Neural progenitor cell (in vitro differentiated cells): ENCODE results near the gene ZNF446. TPM values are rescaled to one million over a fixed set of nuclear protein-coding genes. Genes with fewer than 3 reads are reported as not detected.
A peak's percentile ranks its signal among the peaks of the same experiment; 100 is the strongest.

Experiments
- DNase-seq: peaks from one replicate; pipeline ENCODE4 v3.0.0-alpha.2; 2016; ENCODE audit warnings: low spot score
- H2AFZ ChIP-seq: fragments of 200-600 bp; sonication (generic); replicated peaks from 2 replicates; pipeline ENCODE4 v1.6.1; 2016; ENCODE audit warnings: antibody characterized with exemption
- H3F3A ChIP-seq: fragments of 200-600 bp; sonication (generic); 2 replicates; pipeline ENCODE4 v1.6.1; 2016; ENCODE audit warnings: antibody characterized with exemption, low read depth
- H3K27ac ChIP-seq: fragments of 200-600 bp; sonication (generic); 2 replicates; pipeline ENCODE4 v1.5.1; 2016; ENCODE audit warnings: mild to moderate bottlenecking
- H3K27me3 ChIP-seq: fragments of 200-600 bp; sonication (generic); 2 replicates; pipeline ENCODE4 v1.6.1; 2016; ENCODE audit warnings: mild to moderate bottlenecking, moderate library complexity
- H3K36me3 ChIP-seq: fragments of 200-600 bp; sonication (generic); 2 replicates; pipeline ENCODE4 v1.5.1; 2016
- H3K4me1 ChIP-seq: fragments of 200-600 bp; sonication (generic); 2 replicates; pipeline ENCODE4 v1.6.1; 2016; ENCODE audit warnings: mixed run types
- H3K4me2 ChIP-seq: fragments of 200-600 bp; sonication (generic); 2 replicates; pipeline ENCODE4 v1.6.1; 2016
- H3K4me3 ChIP-seq: fragments of 200-600 bp; sonication (generic); 2 replicates; pipeline ENCODE4 v1.5.1; 2016
- H3K79me2 ChIP-seq: fragments of 200-600 bp; sonication (generic); 2 replicates; pipeline ENCODE4 v1.6.1; 2016; ENCODE audit warnings: low read depth
- H3K9ac ChIP-seq: fragments of 200-600 bp; sonication (generic); 2 replicates; pipeline ENCODE4 v1.6.1; 2016
- H3K9me3 ChIP-seq: fragments of 200-600 bp; sonication (generic); 2 replicates; pipeline ENCODE4 v1.5.1; 2016; ENCODE audit warnings: low read depth
- H4K20me1 ChIP-seq: fragments of 200-600 bp; sonication (generic); 2 replicates; pipeline ENCODE4 v1.6.1; 2016; ENCODE audit warnings: low read depth
- H3K27ac Mint-ChIP-seq: 3 replicates; pipeline ENCODE4 v1.8.0; 2021; ENCODE audit warnings: mixed read lengths
- H3K27me3 Mint-ChIP-seq: 2 replicates; pipeline ENCODE4 v1.8.0; 2022; ENCODE audit warnings: low read depth, mild to moderate bottlenecking, inconsistent platforms, moderate library complexity, mixed read lengths; ENCODE audit not compliant: insufficient read depth
- H3K36me3 Mint-ChIP-seq: 3 replicates; pipeline ENCODE4 v1.8.0; 2021; ENCODE audit warnings: mixed read lengths
- H3K4me1 Mint-ChIP-seq: 3 replicates; pipeline ENCODE4 v1.8.0; 2021; ENCODE audit warnings: mixed read lengths
- H3K4me3 Mint-ChIP-seq: 3 replicates; pipeline ENCODE4 v1.8.0; 2021; ENCODE audit warnings: mild to moderate bottlenecking, moderate library complexity, mixed read lengths
- H3K9me3 Mint-ChIP-seq: 3 replicates; pipeline ENCODE4 v1.8.0; 2020; ENCODE audit warnings: mixed read lengths
- EZH2 ChIP-seq: fragments of 200-600 bp; sonication (generic); IDR thresholded peaks from 2 replicates; pipeline ENCODE4 v1.6.1; 2017; ENCODE audit warnings: antibody characterized with exemption, mild to moderate bottlenecking, moderate library complexity
- EZH2phosphoT487 ChIP-seq: fragments of 200-600 bp; sonication (generic); IDR thresholded peaks from 2 replicates; pipeline ENCODE4 v1.6.1; 2017; ENCODE audit warnings: antibody characterized with exemption
- total RNA-seq: library from RNA; depleted of rRNA; stranded (reverse); fragments of >200 nt; gene quantifications from 2 replicates; pipeline ENCODE4 v1.2.3, GENCODE V29; 2015; ENCODE audit warnings: low replicate concordance
- TF ChIP-seq, protein P1 (sequence below): fragments of 200-600 bp; sonication (generic); IDR thresholded peaks from 2 replicates; pipeline ENCODE4 v1.5.1; 2017; ENCODE audit warnings: antibody characterized with exemption, mild to moderate bottlenecking

Gene ZNF446
- total RNA-seq, 1 donor from 2014 or later, result 4.4 TPM

DNA sequence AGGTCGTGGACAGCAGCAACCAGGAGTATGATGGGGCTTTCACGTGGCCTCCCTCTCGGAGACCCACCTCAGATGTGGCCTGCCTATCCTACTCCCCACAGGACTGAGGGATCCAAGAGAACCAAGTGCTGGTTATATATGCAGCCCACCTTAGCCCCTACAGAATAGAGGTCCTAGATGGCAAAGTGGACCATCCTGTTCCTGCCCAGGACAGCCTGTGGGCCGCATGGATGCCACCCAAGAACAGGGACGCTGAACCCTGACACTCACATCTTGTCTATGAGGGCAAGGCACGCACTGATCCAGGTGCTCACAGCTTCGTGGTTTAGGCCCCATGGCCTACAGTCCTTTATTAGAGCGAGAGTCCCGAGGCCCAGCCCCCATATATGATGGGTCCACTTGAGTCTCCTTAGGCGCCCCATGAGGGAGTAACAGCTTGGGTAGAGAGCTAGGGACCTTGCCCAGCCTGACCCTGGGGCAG is 37.1 kb downstream of the ZNF446 start:
- H3K27me3 Mint-ChIP-seq, result peaks cover 5% of the 10 kb centered on the region
- Histone ChIP-seq H2AFZ (no peak overlapping the region), H3K4me1 (peaks cover 9% of the 10 kb centered on the region), H3K9ac (no peak overlapping the region), H3K9me3 (no peaks in the 10 kb centered on the region), H3K4me2 (no peak overlapping the region), H3K27ac (no peak overlapping the region), H3K27me3 (no peaks in the 10 kb centered on the region), H3F3A (peaks cover 20% of the 10 kb centered on the region), H3K36me3 (no peaks in the 10 kb centered on the region), H3K4me3 (no peak overlapping the region), H4K20me1 (peaks cover 8% of the 10 kb centered on the region), H3K79me2 (peaks cover 38% of the 10 kb centered on the region)
- no peak overlapping the region for H3K4me3 Mint-ChIP-seq
- peaks cover 14% of the 10 kb centered on the region for H3K4me1 Mint-ChIP-seq
- H3K9me3 Mint-ChIP-seq, result no peaks in the 10 kb centered on the region
- no peak overlapping the region for H3K27ac Mint-ChIP-seq
- H3K36me3 Mint-ChIP-seq, result peaks cover 13% of the 10 kb centered on the region
- TF ChIP-seq EZH2, result no peak
- no peak for DNase-seq

GRCh38 chr19:58513694-58514563 is 37.8 kb downstream of the ZNF446 start:
- Histone ChIP-seq H3K79me2 (peaks cover 44% of the 10 kb centered on the region), H3F3A (peaks cover 27% of the 10 kb centered on the region), H3K4me1 (peaks cover 12% of the 10 kb centered on the region), H2AFZ (no peak overlapping the region), H3K4me2 (peak overlapping the region; percentile 78), H3K4me3 (peak overlapping the region; percentile 44), H3K9me3 (no peaks in the 10 kb centered on the region), H3K27ac (no peak overlapping the region), H3K36me3 (no peaks in the 10 kb centered on the region), H4K20me1 (peaks cover 8% of the 10 kb centered on the region), H3K27me3 (no peaks in the 10 kb centered on the region), H3K9ac (no peak overlapping the region)
- DNase-seq, result peak; percentile 96
- Mint-ChIP-seq H3K9me3 (no peaks in the 10 kb centered on the region), H3K36me3 (peaks cover 13% of the 10 kb centered on the region), H3K27ac (no peak overlapping the region), H3K4me3 (peak overlapping the region; percentile 76), H3K4me1 (peaks cover 21% of the 10 kb centered on the region), H3K27me3 (peaks cover 8% of the 10 kb centered on the region)
- TF ChIP-seq, protein P1, sequence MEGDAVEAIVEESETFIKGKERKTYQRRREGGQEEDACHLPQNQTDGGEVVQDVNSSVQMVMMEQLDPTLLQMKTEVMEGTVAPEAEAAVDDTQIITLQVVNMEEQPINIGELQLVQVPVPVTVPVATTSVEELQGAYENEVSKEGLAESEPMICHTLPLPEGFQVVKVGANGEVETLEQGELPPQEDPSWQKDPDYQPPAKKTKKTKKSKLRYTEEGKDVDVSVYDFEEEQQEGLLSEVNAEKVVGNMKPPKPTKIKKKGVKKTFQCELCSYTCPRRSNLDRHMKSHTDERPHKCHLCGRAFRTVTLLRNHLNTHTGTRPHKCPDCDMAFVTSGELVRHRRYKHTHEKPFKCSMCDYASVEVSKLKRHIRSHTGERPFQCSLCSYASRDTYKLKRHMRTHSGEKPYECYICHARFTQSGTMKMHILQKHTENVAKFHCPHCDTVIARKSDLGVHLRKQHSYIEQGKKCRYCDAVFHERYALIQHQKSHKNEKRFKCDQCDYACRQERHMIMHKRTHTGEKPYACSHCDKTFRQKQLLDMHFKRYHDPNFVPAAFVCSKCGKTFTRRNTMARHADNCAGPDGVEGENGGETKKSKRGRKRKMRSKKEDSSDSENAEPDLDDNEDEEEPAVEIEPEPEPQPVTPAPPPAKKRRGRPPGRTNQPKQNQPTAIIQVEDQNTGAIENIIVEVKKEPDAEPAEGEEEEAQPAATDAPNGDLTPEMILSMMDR, result peak; percentile 87
- no peak for TF ChIP-seq EZH2phosphoT487

GRCh38 chr19:58514564-58515022 is 38.4 kb downstream of the ZNF446 start:
- no peaks in the 10 kb centered on the region for H3K36me3 ChIP-seq
- Mint-ChIP-seq H3K4me3 (peak overlapping the region; percentile 60), H3K36me3 (peaks cover 13% of the 10 kb centered on the region), H3K4me1 (peaks cover 23% of the 10 kb centered on the region), H3K27me3 (peaks cover 10% of the 10 kb centered on the region), H3K9me3 (no peaks in the 10 kb centered on the region), H3K27ac (no peak overlapping the region)
- H3K9me3 ChIP-seq, result no peaks in the 10 kb centered on the region
- peaks cover 12% of the 10 kb centered on the region for H3K4me1 ChIP-seq
- H3K79me2 ChIP-seq, result peaks cover 44% of the 10 kb centered on the region
- no peak overlapping the region for H3K27ac ChIP-seq
- no peak overlapping the region for H3K9ac ChIP-seq
- TF ChIP-seq EZH2phosphoT487, result no peak
- TF ChIP-seq EZH2, result no peak
- TF ChIP-seq, protein P1, result no peak
- no peak for DNase-seq
- H4K20me1 ChIP-seq, result peaks cover 8% of the 10 kb centered on the region
- no peaks in the 10 kb centered on the region for H3K27me3 ChIP-seq
- H3K4me2 ChIP-seq, result peak overlapping the region; percentile 78
- H2AFZ ChIP-seq, result no peak overlapping the region
- H3F3A ChIP-seq, result peaks cover 33% of the 10 kb centered on the region
- peak overlapping the region; percentile 44 for H3K4me3 ChIP-seq

DNA sequence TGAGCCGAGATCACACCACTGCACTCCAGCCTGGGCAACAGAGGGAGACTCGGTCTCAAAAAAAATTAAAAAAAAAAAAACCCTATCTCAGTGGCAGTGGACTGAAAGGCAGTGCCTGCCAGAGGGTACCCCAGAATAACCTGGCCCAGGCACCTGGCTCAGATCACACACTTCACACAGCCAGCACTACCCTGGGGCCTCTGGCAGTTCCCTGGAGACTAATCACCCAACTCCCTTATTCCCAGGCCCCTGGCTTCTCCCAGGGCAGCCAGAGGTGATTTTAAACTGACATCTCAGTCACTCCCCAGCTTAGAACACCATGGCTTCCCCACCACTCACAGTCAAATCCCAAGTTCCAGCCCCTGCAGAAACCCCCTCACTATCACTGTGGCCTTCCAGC is 39.1 kb downstream of the ZNF446 start:
- no peak overlapping the region for H2AFZ ChIP-seq
- no peaks in the 10 kb centered on the region for H3K36me3 ChIP-seq
- peaks cover 27% of the 10 kb centered on the region for H3K4me1 Mint-ChIP-seq
- peaks cover 8% of the 10 kb centered on the region for H4K20me1 ChIP-seq
- peaks cover 8% of the 10 kb centered on the region for H3K27me3 Mint-ChIP-seq
- H3K27ac Mint-ChIP-seq, result peak overlapping the region; percentile 39
- peaks cover 40% of the 10 kb centered on the region for H3F3A ChIP-seq
- H3K27me3 ChIP-seq, result no peaks in the 10 kb centered on the region
- no peaks in the 10 kb centered on the region for H3K9me3 Mint-ChIP-seq
- H3K27ac ChIP-seq, result peak overlapping the region; percentile 29
- TF ChIP-seq, protein P1, result no peak
- TF ChIP-seq EZH2phosphoT487 (no peak), EZH2 (no peak)
- no peak overlapping the region for H3K4me3 ChIP-seq
- H3K4me1 ChIP-seq, result peaks cover 13% of the 10 kb centered on the region
- no peaks in the 10 kb centered on the region for H3K9me3 ChIP-seq
- peaks cover 13% of the 10 kb centered on the region for H3K36me3 Mint-ChIP-seq
- H3K4me3 Mint-ChIP-seq, result peak overlapping the region; percentile 52
- no peak overlapping the region for H3K4me2 ChIP-seq
- H3K9ac ChIP-seq, result no peak overlapping the region
- H3K79me2 ChIP-seq, result peaks cover 45% of the 10 kb centered on the region
- DNase-seq, result no peak
